Stimulated activated naive B cell treated with anti-CD40 and anti-IgM and Interleukin-4, amounts not matched to agents 10 μg/mL and 1 μg/mL and 100 μg/mL, for 72 hours (primary cell): ENCODE results near the gene MAP3K20.

Experiments
- ATAC-seq, 2 donors: fragments of 150-1000 bp; cut with Tn5 transposase; replicated peaks; 2 replicates each; pipeline ENCODE4 v1.10.0; 2021; ENCODE audit warnings: moderate library complexity in 1 of 2
- DNase-seq: peaks from one replicate; pipeline ENCODE4 v3.0.0; 2021
- H3K27ac Mint-ChIP-seq: one replicate; pipeline ENCODE4 v1.8.0; 2022; ENCODE audit warnings: mild to moderate bottlenecking, mixed read lengths
- H3K27me3 Mint-ChIP-seq, 2 donors: one replicate each; pipeline ENCODE4 v1.8.0; 2022; ENCODE audit warnings: mixed read lengths in 2 of 2
- H3K36me3 Mint-ChIP-seq, 2 donors: one replicate each; pipeline ENCODE4 v1.8.0; 2022; ENCODE audit warnings: mixed read lengths in 2 of 2, mild to moderate bottlenecking in 1 of 2
- H3K4me1 Mint-ChIP-seq, 2 donors: one replicate each; pipeline ENCODE4 v1.8.0; 2022; ENCODE audit warnings: mixed read lengths in 2 of 2, mild to moderate bottlenecking in 1 of 2
- H3K4me3 Mint-ChIP-seq, 2 donors: one replicate each; pipeline ENCODE4 v1.8.0; 2022; ENCODE audit warnings: mild to moderate bottlenecking in 2 of 2, mixed read lengths in 2 of 2, moderate library complexity in 1 of 2
- H3K9me3 Mint-ChIP-seq, 2 donors: one replicate each; pipeline ENCODE4 v1.8.0; 2022; ENCODE audit warnings: mixed read lengths in 2 of 2, mild to moderate bottlenecking in 1 of 2

Gene MAP3K20

DNA sequence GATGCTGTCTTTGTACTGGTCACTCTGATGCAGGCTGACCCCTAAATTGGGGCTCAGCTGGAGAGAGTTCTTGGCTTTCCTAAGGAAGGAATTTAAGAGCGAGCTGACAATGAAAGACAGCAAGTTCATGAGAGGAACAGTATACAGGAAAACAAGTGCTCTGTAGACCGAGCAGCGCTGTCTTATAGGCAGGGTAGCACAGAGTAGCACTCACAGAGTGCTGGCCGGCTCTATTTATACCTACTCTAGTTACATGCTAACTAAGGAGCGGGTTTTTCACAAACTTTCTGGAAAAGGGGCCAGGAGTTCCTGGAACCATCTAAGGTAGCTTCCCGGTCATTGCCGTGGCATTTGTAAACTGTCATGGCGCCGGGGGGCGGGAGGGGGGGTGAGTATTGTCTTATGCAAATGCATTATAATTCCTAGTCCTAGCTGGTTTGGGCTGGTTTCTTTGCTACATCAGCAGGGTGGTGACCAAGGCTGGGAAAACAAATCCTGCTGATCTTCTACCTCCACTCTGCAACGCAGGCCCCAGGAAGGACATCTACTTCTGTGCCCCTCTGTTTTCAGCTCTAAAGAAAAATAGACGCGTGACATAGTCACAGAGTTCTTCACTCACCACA is 31.6 kb upstream of the MAP3K20 start:
- Mint-ChIP-seq H3K27me3 (no peaks in the 10 kb centered on the region), H3K4me3 (no peak overlapping the region), H3K27ac (no peak overlapping the region), H3K9me3 (no peaks in the 10 kb centered on the region), H3K4me1 (no peaks in the 10 kb centered on the region), H3K36me3 (no peaks in the 10 kb centered on the region)
- DNase-seq (no peak), ATAC-seq (no peak)

- Mint-ChIP-seq H3K36me3 (no peaks in the 10 kb centered on the region), H3K9me3 (no peaks in the 10 kb centered on the region), H3K4me3 (no peak overlapping the region), H3K27me3 (peaks cover 0 to 3% of the 10 kb centered on the region in 2 donors), H3K4me1 (no peaks in the 10 kb centered on the region), H3K27ac (no peak overlapping the region)
- DNase-seq (no peak), ATAC-seq (no peak)
These were observed 31.0 kb upstream of the MAP3K20 start for GRCh38 chr2:173044686-173045085.

GRCh38 chr2:173045181-173045580 is 30.5 kb upstream of the MAP3K20 start:
- H3K4me3 Mint-ChIP-seq: no peak overlapping the region
- DNase-seq: no peak
- H3K27me3 Mint-ChIP-seq: peaks cover 0 to 3% of the 10 kb centered on the region in 2 donors
- ATAC-seq: no peak
- no peak overlapping the region for H3K27ac Mint-ChIP-seq
- H3K36me3 Mint-ChIP-seq: no peaks in the 10 kb centered on the region
- no peaks in the 10 kb centered on the region for H3K9me3 Mint-ChIP-seq
- H3K4me1 Mint-ChIP-seq: no peaks in the 10 kb centered on the region

DNA sequence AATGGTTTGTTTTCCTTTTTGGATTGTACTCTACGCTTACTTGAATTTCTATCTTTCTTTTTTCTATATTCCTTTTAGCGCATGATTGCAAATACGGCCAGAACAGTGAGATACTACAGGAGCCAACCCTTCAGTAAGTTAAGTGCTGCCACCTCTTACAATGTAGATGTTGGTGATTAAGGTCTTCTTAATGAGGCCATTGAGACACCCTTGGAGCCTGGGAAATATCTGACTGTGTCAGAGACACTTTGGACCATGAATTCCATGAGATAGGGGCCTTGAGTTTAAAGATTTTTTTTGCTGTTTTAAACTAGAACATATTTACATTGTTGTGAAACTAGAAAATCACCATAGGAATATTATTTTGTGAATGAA is 27.1 kb upstream of the MAP3K20 start:
- DNase-seq (no peak), ATAC-seq (no peak)
- no peaks in the 10 kb centered on the region for H3K4me1 Mint-ChIP-seq
- H3K27ac Mint-ChIP-seq: no peak overlapping the region
- H3K9me3 Mint-ChIP-seq: no peaks in the 10 kb centered on the region
- no peak overlapping the region for H3K4me3 Mint-ChIP-seq
- H3K27me3 Mint-ChIP-seq: peaks cover 0 to 10% of the 10 kb centered on the region in 2 donors
- no peaks in the 10 kb centered on the region for H3K36me3 Mint-ChIP-seq

DNA sequence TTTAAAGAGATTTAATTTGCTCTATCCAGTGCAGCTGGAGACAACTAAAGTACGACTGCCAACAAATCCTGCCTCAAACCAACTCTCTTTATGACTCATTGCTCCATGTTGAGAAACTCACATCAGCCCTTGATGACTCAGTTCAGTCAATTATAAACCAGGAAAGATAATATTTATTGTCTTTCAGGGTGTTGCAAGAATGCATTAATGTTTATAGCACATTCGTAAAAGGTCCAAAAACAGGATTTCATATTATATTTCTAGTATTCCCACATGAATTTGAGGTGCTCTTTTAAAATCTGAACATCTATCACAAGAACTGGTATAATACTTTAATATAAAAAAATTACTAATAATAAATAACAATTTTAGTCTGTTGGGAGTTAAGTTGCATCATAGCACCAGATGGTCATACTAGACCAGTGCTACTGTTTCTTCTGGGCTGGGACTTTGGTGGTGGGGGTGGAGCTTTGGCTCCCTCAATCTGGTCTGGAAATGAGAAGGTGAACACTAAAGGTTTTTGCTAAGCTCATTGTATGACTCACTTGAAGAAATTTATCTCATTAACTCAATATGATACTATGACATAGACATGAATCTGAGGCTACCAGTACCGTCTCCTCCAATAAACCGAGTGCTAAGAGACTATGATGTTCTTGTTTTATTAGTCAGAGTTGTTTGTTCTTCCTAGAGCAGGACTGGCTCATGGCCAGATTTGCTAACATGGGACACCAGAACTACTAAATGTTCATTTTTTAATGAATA is 26.6 kb upstream of the MAP3K20 start:
- H3K36me3 Mint-ChIP-seq: no peaks in the 10 kb centered on the region
- H3K27ac Mint-ChIP-seq: no peak overlapping the region
- no peaks in the 10 kb centered on the region for H3K4me1 Mint-ChIP-seq
- H3K27me3 Mint-ChIP-seq: peaks cover 0 to 12% of the 10 kb centered on the region in 2 donors
- H3K9me3 Mint-ChIP-seq: no peaks in the 10 kb centered on the region
- DNase-seq (no peak), ATAC-seq (peak in 1 of 2 donors; percentile 65)
- no peak overlapping the region for H3K4me3 Mint-ChIP-seq

GRCh38 chr2:173049831-173050230 is 25.8 kb upstream of the MAP3K20 start:
- Mint-ChIP-seq H3K27ac (no peak overlapping the region), H3K4me1 (no peaks in the 10 kb centered on the region), H3K36me3 (no peaks in the 10 kb centered on the region), H3K9me3 (no peaks in the 10 kb centered on the region), H3K27me3 (peaks cover 0 to 12% of the 10 kb centered on the region in 2 donors), H3K4me3 (no peak overlapping the region)
- ATAC-seq (no peak), DNase-seq (no peak)

- ATAC-seq: no peak
- no peak overlapping the region for H3K27ac Mint-ChIP-seq
- DNase-seq: no peak
These were observed 25.0 kb upstream of the MAP3K20 start for GRCh38 chr2:173050684-173051083.

DNA sequence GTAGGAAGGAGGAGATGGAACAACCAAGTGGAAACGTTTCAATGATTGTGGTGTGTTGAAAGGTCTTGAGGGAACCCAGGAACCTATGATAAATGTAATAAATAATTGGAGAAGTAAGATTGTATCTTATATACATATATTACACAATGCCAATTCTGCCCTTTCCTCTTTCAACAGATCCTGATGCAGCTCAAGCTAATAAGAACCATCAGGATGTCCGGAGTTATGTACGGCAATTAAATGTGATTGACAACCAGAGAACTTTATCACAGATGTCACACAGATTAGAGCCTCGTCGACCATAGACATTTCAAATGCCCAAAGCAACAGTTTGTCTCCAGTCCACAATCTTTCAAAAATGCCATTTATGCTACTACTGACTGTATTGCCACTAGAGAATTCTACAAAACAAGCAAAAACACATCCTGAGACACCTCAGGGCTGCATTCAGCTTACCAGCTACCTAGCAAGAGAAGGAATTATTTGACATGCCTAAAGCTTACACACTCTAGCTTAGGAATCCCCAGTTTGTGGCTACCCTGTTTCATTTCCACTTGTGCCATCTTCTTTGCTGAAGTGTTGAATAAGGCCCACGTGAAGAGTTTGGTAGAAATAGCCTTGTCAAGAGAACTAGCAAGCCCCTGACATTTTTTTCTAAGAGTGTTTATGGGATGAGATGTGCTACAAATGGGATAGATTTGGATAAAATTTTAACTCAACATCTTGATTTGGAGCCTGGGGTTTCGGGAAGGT is 24.0 kb upstream of the MAP3K20 start:
- ATAC-seq (no peak), DNase-seq (no peak)
- Mint-ChIP-seq H3K9me3 (no peaks in the 10 kb centered on the region), H3K4me1 (no peaks in the 10 kb centered on the region), H3K4me3 (no peak overlapping the region), H3K36me3 (no peaks in the 10 kb centered on the region), H3K27me3 (peaks cover 8 to 12% of the 10 kb centered on the region in 2 donors), H3K27ac (no peak overlapping the region)

More at GRCh38 chr2:173050684-173051083, 25.0 kb upstream of the MAP3K20 start:
- H3K9me3 Mint-ChIP-seq: no peaks in the 10 kb centered on the region
- peaks cover 0 to 12% of the 10 kb centered on the region in 2 donors for H3K27me3 Mint-ChIP-seq
- no peaks in the 10 kb centered on the region for H3K4me1 Mint-ChIP-seq
- no peak overlapping the region for H3K4me3 Mint-ChIP-seq
- no peaks in the 10 kb centered on the region for H3K36me3 Mint-ChIP-seq

GRCh38 chr2:173053043-173053699 is 22.5 kb upstream of the MAP3K20 start:
- Mint-ChIP-seq H3K27ac (no peak overlapping the region), H3K4me1 (no peaks in the 10 kb centered on the region), H3K9me3 (no peaks in the 10 kb centered on the region), H3K4me3 (no peak overlapping the region), H3K36me3 (no peaks in the 10 kb centered on the region), H3K27me3 (peaks cover 15% of the 10 kb centered on the region in 2 donors)
- ATAC-seq: no peak
- DNase-seq: no peak

GRCh38 chr2:173054466-173054865 is 21.2 kb upstream of the MAP3K20 start:
- Mint-ChIP-seq H3K9me3 (no peaks in the 10 kb centered on the region), H3K4me1 (peaks cover 4 to 8% of the 10 kb centered on the region in 2 donors), H3K27ac (no peak overlapping the region), H3K36me3 (no peaks in the 10 kb centered on the region), H3K27me3 (peaks cover 12 to 15% of the 10 kb centered on the region in 2 donors), H3K4me3 (no peak overlapping the region)
- DNase-seq (no peak), ATAC-seq (no peak)

- Mint-ChIP-seq H3K4me3 (no peak overlapping the region), H3K27me3 (peaks cover 12 to 15% of the 10 kb centered on the region in 2 donors), H3K36me3 (no peaks in the 10 kb centered on the region), H3K9me3 (no peaks in the 10 kb centered on the region), H3K4me1 (peaks cover 8 to 17% of the 10 kb centered on the region in 2 donors), H3K27ac (no peak overlapping the region)
- DNase-seq: no peak
- no peak for ATAC-seq
These were observed 18.8 kb upstream of the MAP3K20 start for GRCh38 chr2:173056705-173057364.

DNA sequence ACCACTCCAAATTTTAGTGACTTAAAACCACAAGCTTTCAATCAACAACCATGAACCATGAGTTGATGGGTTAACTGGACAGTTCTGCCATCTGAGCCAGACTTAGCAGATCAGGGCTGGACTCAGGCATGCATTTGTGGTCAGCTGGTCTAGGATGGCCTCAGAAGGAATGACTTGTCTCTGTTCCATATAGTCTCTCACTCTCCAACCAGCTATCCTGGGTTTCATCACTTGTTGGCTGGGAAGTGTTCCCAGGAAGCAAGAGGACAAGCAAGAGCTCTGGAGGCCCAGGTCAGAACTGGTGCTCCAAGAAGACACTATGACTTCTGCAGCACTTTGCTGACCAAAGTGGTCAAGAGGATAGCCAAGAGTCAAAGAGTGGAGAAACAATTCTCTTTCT is 17.5 kb upstream of the MAP3K20 start:
- Mint-ChIP-seq H3K4me1 (peaks cover 8 to 17% of the 10 kb centered on the region in 2 donors), H3K27ac (no peak overlapping the region), H3K4me3 (no peak overlapping the region), H3K36me3 (no peaks in the 10 kb centered on the region), H3K9me3 (no peaks in the 10 kb centered on the region), H3K27me3 (peaks cover 13 to 15% of the 10 kb centered on the region in 2 donors)
- ATAC-seq (no peak), DNase-seq (no peak)

- Mint-ChIP-seq H3K27me3 (peaks cover 7 to 15% of the 10 kb centered on the region in 2 donors), H3K4me1 (peaks cover 8 to 17% of the 10 kb centered on the region in 2 donors), H3K36me3 (no peaks in the 10 kb centered on the region), H3K4me3 (no peak overlapping the region), H3K9me3 (no peaks in the 10 kb centered on the region), H3K27ac (no peak overlapping the region)
- no peak for ATAC-seq
- no peak for DNase-seq
These were observed 17.0 kb upstream of the MAP3K20 start for GRCh38 chr2:173058673-173059072.

DNA sequence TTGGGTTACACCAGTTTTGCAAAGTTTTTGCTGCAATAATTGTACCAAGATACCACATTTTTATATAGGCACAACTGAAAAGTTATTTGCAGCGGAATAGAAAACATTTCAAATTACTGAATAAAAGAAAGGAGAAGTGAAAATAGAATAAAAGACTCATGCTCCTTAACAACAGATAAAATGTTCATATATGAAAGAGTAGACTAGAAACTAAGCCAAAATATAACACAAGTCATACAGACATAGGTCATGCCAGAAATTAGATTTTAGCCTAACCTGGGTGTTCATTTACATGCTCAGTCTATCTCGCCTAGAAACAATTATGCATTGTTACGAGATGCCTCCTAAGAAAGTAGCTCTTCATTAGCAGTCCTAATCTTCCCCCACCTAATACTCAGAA is 16.4 kb upstream of the MAP3K20 start:
- Mint-ChIP-seq H3K9me3 (no peaks in the 10 kb centered on the region), H3K36me3 (no peaks in the 10 kb centered on the region), H3K4me3 (no peak overlapping the region), H3K27me3 (peaks cover 12 to 15% of the 10 kb centered on the region in 2 donors), H3K4me1 (peaks cover 8 to 17% of the 10 kb centered on the region in 2 donors), H3K27ac (no peak overlapping the region)
- DNase-seq (no peak), ATAC-seq (peak; percentile 56 to 57)
